ENCODE data around the gene CAMK2B.

Gene CAMK2B

DNA sequence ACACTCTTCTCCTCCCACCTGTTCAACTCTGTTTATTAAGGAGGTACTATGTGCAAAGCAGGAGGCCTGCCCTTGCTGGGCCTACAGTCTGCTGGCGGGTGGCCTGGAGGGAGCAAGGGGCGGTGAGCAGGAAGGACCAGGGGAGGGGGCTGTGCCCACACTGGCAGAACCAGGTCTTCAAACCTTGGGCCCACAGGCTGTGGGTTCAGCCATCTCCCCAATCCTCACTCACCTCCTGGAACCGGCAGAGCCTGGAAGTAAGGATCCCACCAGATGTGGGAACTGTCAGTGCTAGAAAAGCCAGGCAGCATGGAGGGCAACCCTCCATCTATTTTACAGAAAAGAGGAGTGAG, 50.8 kb downstream of the CAMK2B start:
- DNase-seq (ENCODE audit: low spot score) = no peak

- DNase-seq (ENCODE audit: low spot score) = no peak
Observed at GRCh38 chr7:44273681-44274622, 51.4 kb downstream of the CAMK2B start.

DNA sequence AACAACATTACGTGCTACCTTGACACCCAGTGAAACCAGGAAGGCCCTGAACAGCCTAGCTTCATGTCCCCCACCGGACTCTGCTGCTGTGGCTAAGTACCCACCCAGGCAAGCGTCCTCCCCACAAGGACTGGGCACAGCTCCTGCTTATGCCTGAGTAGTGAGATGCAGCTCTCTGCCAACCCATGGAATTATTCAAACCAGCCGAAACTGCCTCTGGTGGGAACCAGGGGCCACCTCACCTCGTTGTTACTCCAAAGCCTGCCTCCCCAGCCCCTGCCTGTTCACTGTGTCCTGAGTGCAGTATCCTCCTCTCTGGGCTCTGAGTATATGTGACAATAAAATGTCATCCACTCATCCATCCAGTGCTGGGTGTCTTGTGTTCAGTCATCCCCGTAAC, 52.4 kb downstream of the CAMK2B start:
- no peak for DNase-seq (ENCODE audit: low spot score)

- DNase-seq (ENCODE audit: low spot score) = no peak
Observed at GRCh38 chr7:44272456-44272855, 52.9 kb downstream of the CAMK2B start.

DNA sequence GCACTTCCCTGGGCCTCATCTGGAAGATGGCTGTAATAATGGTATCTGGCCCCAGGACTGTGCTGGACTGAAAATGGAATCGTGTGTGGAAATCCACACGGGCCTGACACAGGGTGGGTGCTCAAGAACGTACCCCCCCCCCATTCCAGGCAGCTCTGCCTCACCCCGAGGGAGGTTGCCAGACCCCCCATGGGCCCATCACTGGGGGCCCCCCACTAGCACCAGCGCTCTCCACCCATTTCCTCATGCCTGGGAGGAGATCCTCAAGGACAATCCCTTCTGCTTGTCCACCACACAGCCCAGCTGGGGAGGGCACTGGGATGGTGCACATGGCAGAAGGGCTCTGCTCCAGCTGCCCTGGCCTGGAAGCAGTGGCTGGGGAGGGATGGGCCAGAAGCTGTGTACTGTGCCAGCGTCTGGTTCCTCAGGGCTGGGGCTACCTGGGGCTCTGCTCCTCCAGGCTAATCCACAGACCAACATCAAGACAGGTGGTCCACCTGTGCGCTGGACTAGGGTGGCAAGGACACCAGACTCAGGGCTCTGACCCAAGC, 55.4 kb downstream of the CAMK2B start:
- no peak for DNase-seq (ENCODE audit: low spot score)

DNA sequence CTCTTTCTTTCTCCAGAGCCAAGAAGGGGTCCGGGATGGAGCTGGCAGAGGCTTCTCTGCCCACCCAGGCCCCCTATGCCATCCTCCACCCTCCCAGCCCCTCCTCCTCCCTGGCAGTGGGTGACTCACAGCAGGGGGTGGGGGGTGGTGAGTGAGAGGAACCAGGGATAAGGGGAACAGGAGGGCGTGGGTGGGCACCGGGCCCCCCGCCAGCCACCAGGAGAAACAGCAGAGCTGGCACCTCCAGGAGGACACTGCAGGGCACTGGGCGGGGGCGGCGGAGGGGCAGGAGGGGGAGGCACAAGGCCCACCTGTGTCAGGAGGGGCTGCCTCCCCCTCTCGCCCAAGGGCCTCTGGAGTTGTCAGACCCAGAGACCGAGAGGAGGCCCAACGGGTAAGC, 56.0 kb downstream of the CAMK2B start:
- DNase-seq (ENCODE audit: low spot score) = peak; percentile 59

DNA sequence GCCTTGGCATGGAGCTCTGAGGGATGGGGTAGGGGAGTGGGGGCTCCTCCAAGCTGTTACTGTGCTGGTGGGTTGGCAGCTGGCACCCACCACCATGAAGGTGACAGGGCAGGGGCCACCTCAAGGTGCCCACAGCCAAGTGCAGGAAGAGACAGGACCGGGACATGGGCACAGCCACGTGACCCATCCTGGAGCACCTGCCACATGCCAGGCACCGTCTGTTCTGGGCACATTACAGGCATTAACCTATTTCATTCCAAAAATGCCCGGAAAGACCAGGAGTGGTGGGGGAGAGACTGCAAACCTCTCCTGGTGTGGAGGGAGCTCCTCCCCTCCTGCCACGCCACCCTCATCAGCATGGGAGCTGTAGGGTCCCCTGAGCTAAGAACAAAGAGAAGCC, 56.7 kb downstream of the CAMK2B start:
- no peak for DNase-seq (ENCODE audit: low spot score)

DNA sequence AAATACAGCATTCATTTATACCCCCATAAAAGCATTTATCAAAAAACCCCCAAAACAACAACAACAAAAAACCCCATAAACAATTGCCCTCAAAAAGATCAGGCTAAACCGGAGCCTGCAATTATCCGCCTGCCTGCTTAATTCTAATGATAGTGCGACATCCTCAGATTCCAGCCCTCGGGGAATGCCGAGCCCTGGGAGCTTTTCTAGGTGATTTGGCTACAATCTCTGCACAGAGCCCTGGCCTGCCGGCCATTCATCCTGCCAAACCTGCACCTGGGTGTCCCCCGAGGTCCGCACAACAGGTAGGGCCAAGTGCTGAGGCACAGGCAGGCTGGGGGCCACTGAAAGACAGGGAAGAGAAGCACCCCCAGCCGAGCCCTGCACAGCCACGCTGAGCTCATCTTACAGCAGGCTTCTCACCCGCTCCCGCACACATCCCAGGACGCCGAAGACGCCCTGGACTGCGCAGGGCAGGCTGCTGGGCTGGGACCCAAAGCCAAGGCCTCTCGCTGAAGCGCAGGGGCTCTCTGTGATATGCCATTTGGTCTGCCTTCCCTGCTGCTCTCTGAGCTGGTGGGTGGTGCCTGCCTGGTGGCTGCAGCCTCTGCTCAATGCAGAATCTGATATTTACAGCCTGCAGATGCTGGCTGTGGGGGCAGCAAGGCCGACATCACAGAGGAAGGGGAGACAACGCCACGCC, 57.5 kb downstream of the CAMK2B start:
- peak; percentile 51 for DNase-seq (ENCODE audit: low spot score)

- DNase-seq (ENCODE audit: low spot score) = no peak
Observed at GRCh38 chr7:44267178-44267577, 58.2 kb downstream of the CAMK2B start.

GRCh38 chr7:44266526-44266925, 58.9 kb downstream of the CAMK2B start:
- no peak for DNase-seq (ENCODE audit: low spot score)

DNA sequence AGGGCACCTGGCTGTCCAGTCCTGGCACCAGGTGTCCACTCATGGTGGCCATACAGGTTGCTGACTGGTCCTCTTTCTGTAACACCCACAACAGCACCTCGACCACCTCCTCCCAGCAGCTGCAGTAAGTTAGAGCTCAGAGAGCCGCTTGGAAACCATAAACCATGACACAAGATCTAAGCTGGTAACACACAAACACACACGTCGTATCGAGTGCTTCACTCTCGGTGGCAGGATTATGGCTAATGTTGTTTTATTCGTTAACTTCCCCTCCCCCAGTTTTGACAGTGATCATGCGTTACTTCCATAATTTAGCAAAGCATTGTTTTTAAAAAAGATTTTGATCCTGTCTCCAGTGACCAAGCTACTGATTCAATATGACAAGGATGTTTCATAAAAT, 59.7 kb downstream of the CAMK2B start:
- DNase-seq (ENCODE audit: low spot score) = no peak

DNA sequence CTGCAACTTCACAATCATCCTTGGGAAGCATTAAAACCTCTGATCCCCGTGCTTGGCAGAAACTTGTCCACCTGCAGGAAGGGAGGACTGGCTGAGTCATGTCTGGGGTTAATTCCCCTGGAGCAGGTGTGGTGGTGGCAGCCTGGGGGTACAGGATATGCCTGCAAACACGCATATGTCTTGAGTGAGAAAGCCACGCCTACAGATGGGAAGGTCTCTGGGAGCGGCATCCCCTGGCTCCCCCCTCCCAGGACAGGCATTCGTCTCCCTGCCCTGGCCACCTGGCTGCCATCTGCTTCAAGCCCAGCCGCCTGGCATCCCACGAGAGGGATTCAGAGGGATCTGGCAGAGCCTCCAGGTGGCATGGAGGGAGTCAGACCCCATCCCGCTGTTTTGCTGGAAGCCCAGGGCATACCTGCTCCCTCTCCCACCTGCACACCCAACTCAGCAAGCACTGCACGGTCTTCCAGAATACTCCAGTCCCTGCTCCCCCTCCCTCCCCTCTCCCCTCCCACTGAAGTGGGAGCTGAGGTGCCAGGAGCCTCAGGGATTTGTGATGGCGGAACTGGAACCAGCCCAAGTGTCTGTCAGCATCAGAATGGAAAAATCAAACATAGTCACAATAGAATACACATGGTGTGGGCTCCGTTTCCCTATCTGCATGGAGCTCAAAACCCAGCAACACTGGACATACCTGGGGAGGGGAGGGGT, 61.0 kb downstream of the CAMK2B start:
- no peak for DNase-seq (ENCODE audit: low spot score)

- DNase-seq (ENCODE audit: low spot score) = no peak
Observed at GRCh38 chr7:44263326-44264082, 61.9 kb downstream of the CAMK2B start.

DNA sequence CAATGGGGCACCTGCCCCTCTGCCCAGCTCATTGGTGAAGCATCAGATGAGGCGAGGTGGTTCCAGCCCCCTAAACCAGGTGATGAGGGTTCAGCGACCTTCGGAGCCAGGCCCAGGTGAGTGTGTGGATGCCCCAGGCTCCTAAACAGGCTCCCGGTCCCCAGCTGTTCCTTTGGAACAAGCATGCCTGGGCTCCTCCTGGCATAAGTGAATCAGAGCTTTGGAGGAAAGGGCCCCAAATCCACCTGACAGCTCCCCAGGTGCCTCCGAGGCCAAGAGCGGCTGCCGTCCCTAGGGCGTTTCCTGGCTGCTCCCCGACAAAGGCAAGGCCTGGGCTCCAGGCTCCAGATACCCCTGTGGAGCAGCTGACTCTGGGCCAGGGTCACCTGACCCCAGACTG, 63.4 kb downstream of the CAMK2B start:
- no peak for DNase-seq (ENCODE audit: low spot score)

DNA sequence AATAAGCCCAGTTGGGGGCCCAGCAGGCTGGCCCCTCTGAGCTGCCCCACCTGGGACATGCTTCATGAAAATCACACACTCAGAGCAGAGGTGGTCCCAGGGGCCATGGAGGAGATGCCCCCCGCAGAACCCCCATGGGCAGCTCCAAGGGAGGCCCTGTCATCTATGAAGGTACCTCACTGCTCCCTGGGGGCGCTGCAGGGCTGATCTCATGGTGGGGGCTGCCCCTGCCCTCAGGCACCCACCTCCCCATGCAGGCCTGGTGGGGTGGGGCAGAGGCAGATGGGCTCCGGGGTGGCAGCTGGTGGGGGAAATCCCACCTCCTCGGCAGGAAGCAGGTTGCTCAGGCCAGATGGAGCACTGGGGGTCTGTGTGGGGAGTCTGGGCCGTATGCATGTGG, 64.2 kb downstream of the CAMK2B start:
- no peak for DNase-seq (ENCODE audit: low spot score)

DNA sequence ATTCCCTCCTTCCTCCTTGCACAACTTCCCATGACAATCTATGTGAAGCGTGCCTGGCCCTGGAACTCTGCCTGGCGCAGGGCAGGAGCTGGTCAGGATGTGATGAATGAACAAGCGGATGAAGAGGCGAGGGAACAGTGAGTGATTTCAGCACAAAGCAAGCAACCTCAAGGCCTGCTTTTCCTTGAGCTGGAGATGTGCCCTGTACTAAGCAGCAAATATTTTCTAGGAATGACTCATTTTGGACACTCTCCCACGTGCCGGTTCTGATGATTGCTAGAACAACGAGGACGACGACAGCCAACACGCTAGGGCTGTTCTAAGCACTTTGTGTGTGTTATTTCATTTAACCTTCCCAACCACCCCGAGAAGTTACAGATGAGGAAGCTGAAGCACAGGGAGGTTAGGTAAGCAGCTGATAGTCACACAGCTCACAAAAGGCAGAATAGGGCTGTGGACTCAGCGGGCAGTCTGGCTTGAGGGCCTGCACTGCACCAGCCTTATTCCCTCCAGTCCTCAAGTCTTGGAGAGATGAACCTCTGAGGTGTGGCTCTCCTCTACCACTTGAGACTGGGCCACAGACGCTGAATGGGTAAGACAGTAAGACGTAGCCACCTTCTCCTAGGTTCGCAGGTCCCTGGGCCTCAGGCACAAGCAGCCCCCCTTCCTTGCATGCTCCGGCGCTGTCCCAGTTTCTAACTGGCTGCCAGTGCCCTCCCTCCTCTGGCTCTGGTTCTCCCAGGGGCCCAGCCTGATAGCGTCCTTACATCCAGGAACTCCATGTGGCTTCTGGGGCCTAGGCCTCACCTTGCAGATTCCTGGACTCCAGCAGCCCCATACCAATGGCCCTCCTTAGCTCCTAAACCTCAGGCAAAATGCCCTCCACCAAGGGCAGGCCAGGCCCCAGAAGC, 65.6 kb downstream of the CAMK2B start:
- peak; percentile 70 for DNase-seq (ENCODE audit: low spot score)

DNA sequence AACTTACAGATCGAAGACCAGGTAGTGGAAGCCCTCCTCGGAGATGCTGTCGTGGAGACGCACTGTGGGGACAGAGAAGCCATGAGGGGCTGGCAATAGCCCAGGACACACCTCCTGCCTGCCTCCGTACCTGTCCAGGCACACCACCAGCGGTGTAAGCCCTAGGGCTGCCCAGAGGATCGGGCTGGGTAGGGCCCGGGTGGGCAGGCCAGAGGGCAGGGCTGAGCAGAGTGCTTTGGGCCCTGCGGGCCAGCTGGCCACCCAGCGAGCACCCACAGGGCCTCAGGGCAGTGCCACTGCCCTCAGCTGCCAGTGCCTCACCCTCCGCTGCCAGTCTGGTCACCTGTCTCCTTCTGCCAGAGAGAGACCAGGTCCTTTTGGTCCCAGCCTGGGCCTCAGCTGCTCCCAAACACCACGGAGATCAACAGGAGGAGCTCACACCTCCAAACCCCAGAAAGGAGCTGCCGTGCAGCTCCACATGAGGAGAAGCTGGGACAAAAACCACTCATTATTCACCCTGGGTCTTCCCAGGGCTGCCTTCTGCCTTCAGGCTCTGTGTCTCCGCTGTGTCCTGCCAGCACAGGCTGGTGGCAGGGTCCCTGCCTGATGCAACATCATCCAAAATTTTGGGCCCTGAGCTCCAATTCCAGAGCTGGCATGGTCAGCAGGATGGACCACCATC, 66.4 kb downstream of the CAMK2B start:
- DNase-seq (ENCODE audit: low spot score) = no peak

- DNase-seq (ENCODE audit: low spot score) = no peak
Observed at GRCh38 chr7:44258423-44258760, 67.0 kb downstream of the CAMK2B start.

GRCh38 chr7:44257618-44258422, 67.6 kb downstream of the CAMK2B start:
- DNase-seq (ENCODE audit: low spot score) = peak; percentile 82
